ENCODE measurements around the gene G6PC1. TPM values are rescaled to one million over a fixed set of nuclear protein-coding genes. Genes with fewer than 3 reads are reported as not detected.
A peak's percentile ranks its signal among the peaks of the same experiment; 100 is the strongest.
"Not testable (repeated sequence)": the region's sequence is repeated elsewhere in the genome, so short reads cannot be mapped to it uniquely, and the experiment has no call there.

G6PC1 gene
- total and polyA plus RNA-seq, 2 experiments from 2014 or later: not detected

DNA sequence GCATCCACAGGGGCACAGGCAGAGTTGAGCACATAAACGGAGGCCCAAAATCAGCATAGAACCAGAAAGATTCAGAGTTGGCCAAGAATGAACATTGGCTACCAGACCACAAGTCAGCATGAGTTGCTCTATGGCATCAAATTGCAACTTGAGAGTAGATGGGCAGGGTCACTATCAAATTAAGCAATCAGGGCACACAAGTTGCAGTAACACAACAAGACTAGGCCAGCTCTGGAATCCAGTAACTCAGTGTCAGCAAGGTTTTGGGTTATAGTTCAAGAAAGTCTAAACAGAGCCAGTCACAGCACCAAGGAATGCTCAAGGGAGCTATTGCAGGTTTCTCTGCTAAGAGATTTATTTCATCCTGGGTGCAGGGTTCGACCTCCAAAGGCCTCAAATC is 12.9 kb downstream of the G6PC1 start (continued):
- TF ChIP-seq, protein P1, sequence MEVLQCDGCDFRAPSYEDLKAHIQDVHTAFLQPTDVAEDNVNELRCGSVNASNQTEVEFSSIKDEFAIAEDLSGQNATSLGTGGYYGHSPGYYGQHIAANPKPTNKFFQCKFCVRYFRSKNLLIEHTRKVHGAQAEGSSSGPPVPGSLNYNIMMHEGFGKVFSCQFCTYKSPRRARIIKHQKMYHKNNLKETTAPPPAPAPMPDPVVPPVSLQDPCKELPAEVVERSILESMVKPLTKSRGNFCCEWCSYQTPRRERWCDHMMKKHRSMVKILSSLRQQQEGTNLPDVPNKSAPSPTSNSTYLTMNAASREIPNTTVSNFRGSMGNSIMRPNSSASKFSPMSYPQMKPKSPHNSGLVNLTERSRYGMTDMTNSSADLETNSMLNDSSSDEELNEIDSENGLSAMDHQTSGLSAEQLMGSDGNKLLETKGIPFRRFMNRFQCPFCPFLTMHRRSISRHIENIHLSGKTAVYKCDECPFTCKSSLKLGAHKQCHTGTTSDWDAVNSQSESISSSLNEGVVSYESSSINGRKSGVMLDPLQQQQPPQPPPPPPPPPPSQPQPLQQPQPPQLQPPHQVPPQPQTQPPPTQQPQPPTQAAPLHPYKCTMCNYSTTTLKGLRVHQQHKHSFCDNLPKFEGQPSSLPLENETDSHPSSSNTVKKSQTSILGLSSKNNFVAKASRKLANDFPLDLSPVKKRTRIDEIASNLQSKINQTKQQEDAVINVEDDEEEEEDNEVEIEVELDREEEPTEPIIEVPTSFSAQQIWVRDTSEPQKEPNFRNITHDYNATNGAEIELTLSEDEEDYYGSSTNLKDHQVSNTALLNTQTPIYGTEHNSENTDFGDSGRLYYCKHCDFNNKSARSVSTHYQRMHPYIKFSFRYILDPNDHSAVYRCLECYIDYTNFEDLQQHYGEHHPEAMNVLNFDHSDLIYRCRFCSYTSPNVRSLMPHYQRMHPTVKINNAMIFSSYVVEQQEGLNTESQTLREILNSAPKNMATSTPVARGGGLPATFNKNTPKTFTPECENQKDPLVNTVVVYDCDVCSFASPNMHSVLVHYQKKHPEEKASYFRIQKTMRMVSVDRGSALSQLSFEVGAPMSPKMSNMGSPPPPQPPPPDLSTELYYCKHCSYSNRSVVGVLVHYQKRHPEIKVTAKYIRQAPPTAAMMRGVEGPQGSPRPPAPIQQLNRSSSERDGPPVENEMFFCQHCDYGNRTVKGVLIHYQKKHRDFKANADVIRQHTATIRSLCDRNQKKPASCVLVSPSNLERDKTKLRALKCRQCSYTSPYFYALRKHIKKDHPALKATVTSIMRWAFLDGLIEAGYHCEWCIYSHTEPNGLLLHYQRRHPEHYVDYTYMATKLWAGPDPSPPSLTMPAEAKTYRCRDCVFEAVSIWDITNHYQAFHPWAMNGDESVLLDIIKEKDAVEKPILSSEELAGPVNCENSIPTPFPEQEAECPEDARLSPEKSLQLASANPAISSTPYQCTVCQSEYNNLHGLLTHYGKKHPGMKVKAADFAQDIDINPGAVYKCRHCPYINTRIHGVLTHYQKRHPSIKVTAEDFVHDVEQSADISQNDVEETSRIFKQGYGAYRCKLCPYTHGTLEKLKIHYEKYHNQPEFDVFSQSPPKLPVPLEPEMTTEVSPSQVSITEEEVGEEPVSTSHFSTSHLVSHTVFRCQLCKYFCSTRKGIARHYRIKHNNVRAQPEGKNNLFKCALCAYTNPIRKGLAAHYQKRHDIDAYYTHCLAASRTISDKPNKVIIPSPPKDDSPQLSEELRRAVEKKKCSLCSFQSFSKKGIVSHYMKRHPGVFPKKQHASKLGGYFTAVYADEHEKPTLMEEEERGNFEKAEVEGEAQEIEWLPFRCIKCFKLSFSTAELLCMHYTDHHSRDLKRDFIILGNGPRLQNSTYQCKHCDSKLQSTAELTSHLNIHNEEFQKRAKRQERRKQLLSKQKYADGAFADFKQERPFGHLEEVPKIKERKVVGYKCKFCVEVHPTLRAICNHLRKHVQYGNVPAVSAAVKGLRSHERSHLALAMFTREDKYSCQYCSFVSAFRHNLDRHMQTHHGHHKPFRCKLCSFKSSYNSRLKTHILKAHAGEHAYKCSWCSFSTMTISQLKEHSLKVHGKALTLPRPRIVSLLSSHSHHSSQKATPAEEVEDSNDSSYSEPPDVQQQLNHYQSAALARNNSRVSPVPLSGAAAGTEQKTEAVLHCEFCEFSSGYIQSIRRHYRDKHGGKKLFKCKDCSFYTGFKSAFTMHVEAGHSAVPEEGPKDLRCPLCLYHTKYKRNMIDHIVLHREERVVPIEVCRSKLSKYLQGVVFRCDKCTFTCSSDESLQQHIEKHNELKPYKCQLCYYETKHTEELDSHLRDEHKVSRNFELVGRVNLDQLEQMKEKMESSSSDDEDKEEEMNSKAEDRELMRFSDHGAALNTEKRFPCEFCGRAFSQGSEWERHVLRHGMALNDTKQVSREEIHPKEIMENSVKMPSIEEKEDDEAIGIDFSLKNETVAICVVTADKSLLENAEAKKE (CRISPR knock-in tag; IDR thresholded peaks at IDR 0.05): no peak
- no peak for TF ChIP-seq STAT1 (IDR thresholded peaks at IDR 0.05; ENCODE audit: unreplicated experiment)
- TF ChIP-seq, protein P2, sequence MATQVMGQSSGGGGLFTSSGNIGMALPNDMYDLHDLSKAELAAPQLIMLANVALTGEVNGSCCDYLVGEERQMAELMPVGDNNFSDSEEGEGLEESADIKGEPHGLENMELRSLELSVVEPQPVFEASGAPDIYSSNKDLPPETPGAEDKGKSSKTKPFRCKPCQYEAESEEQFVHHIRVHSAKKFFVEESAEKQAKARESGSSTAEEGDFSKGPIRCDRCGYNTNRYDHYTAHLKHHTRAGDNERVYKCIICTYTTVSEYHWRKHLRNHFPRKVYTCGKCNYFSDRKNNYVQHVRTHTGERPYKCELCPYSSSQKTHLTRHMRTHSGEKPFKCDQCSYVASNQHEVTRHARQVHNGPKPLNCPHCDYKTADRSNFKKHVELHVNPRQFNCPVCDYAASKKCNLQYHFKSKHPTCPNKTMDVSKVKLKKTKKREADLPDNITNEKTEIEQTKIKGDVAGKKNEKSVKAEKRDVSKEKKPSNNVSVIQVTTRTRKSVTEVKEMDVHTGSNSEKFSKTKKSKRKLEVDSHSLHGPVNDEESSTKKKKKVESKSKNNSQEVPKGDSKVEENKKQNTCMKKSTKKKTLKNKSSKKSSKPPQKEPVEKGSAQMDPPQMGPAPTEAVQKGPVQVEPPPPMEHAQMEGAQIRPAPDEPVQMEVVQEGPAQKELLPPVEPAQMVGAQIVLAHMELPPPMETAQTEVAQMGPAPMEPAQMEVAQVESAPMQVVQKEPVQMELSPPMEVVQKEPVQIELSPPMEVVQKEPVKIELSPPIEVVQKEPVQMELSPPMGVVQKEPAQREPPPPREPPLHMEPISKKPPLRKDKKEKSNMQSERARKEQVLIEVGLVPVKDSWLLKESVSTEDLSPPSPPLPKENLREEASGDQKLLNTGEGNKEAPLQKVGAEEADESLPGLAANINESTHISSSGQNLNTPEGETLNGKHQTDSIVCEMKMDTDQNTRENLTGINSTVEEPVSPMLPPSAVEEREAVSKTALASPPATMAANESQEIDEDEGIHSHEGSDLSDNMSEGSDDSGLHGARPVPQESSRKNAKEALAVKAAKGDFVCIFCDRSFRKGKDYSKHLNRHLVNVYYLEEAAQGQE (IDR thresholded peaks at IDR 0.05; ENCODE audit: unreplicated experiment): no peak

DNA sequence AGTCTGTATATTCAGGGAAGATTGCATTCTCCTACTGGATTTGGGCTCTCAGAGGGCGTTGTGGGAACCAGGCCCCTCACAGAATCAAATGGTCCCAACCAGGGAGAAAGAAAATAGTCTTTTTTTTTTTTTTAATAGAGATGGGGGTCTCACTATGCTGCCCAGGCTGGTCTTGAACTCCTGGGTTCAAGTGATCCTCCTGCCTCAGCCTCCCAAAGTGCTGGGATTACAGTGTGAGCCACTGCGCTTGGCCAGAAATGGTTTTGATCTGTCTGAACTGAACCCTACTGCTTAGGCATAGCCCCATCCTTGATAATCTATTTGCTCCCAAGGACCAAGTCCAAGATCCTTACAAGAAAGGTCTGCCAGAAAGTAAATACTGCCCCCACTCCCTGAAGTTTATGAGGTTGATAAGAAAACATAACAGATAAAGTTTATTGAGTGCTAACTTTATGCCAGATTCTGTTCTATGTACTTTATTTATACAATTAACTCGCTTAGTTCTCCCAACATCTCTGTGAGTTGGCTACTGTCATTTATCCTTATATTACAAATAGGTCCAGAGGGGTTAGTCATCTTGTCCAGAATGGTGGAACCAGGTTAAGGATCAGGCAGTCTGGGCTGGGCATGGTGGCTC is 13.5 kb downstream of the G6PC1 start:
- no peaks in the 10 kb centered on the region for H3K27me3 Mint-ChIP-seq (ENCODE audit: insufficient read depth, low read depth, poor library complexity)
- H3K27ac ChIP-seq (ENCODE audit: low read depth): no peak overlapping the region
- H3K36me3 ChIP-seq (ENCODE audit: insufficient read depth): no peaks in the 10 kb centered on the region
- no peaks in the 10 kb centered on the region for H4K20me1 ChIP-seq (replicated peaks; ENCODE audit: insufficient read depth)
- H3K4me1 ChIP-seq (ENCODE audit: insufficient read depth): peaks cover 7% of the 10 kb centered on the region; the same call in 1 of the 2 replicates
- TF ChIP-seq NANOG (IDR thresholded peaks at IDR 0.05; ENCODE audit: borderline replicate concordance): no peak
- no peak for TF ChIP-seq ZNF331 (CRISPR knock-in tag; IDR thresholded peaks at IDR 0.05; ENCODE audit: low read depth)
- TF ChIP-seq, protein P3, sequence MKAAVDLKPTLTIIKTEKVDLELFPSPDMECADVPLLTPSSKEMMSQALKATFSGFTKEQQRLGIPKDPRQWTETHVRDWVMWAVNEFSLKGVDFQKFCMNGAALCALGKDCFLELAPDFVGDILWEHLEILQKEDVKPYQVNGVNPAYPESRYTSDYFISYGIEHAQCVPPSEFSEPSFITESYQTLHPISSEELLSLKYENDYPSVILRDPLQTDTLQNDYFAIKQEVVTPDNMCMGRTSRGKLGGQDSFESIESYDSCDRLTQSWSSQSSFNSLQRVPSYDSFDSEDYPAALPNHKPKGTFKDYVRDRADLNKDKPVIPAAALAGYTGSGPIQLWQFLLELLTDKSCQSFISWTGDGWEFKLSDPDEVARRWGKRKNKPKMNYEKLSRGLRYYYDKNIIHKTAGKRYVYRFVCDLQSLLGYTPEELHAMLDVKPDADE (IDR thresholded peaks at IDR 0.05): no peak
- no peak for TF ChIP-seq EZH2 (IDR thresholded peaks at IDR 0.05; ENCODE audit: low read depth, unreplicated experiment)
- TF ChIP-seq STAT1 (IDR thresholded peaks at IDR 0.05; ENCODE audit: unreplicated experiment): no peak
- DNase-seq (ENCODE audit: low spot score) (no peak), ATAC-seq (no peak)
- no peak overlapping the region for H3K4me3 ChIP-seq
- H3K27me3 ChIP-seq (ENCODE audit: insufficient read depth): no peaks in the 10 kb centered on the region
- H2AFZ ChIP-seq: peak overlapping the region; percentile 72
- no peaks in the 10 kb centered on the region for H3F3A ChIP-seq (replicated peaks; ENCODE audit: low read depth)
- H3K79me2 ChIP-seq (replicated peaks; ENCODE audit: insufficient read depth): no peaks in the 10 kb centered on the region
- H3K27ac Mint-ChIP-seq: no peak overlapping the region
- no peaks in the 10 kb centered on the region for H3K9me3 Mint-ChIP-seq
- no peak overlapping the region for H3K4me2 ChIP-seq
- H3K4me3 Mint-ChIP-seq: no peak overlapping the region
- no peaks in the 10 kb centered on the region for H3K9me2 ChIP-seq (ENCODE audit: insufficient read depth)
- no peaks in the 10 kb centered on the region for H3K36me3 Mint-ChIP-seq (ENCODE audit: low read depth)
- H3K4me1 Mint-ChIP-seq: peaks cover 11% of the 10 kb centered on the region; the same call in 2 of the 3 replicates

DNA sequence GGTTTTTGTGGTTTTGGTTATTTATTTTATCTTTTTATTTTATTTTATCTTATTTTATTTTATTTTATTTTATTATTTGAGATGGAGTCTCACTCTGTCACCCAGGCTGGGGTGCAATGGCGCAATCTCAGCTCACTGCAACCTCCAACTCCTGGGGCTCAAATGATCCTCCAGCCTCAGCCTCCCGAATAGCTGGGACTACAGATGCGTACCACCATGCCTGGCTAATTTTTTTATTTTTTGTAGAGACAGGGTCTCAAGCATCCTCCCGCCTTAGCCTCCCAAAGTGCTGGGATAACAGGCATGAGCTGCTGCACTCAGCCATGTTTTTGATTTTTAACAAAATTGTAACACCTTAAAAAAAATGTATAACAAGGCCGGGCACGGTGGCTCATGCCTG is 14.7 kb downstream of the G6PC1 start:
- not testable (repeated sequence) for H3K9me3 Mint-ChIP-seq; H3K4me2 ChIP-seq; H3K27me3 Mint-ChIP-seq (ENCODE audit: insufficient read depth, low read depth, poor library complexity); H4K20me1 ChIP-seq (replicated peaks; ENCODE audit: insufficient read depth); H3K36me3 Mint-ChIP-seq (ENCODE audit: low read depth); H3K27me3 ChIP-seq (ENCODE audit: insufficient read depth); H3K27ac Mint-ChIP-seq; H3F3A ChIP-seq (replicated peaks; ENCODE audit: low read depth); H3K79me2 ChIP-seq (replicated peaks; ENCODE audit: insufficient read depth); H3K36me3 ChIP-seq (ENCODE audit: insufficient read depth); H3K9me2 ChIP-seq (ENCODE audit: insufficient read depth); DNase-seq (ENCODE audit: low spot score); H2AFZ ChIP-seq; H3K27ac ChIP-seq (ENCODE audit: low read depth); H3K4me1 ChIP-seq (ENCODE audit: insufficient read depth); H3K4me3 Mint-ChIP-seq; H3K4me3 ChIP-seq; ATAC-seq
- H3K4me1 Mint-ChIP-seq: peaks cover 10% of the 10 kb centered on the region; the same call in 2 of the 3 replicates
